H1 (cell line): ENCODE measurements around the gene IL2RA. TPM values are rescaled to one million over a fixed set of nuclear protein-coding genes. Genes with fewer than 3 reads are reported as not detected.

Experiments
- ASH2L ChIP-seq: fragments of 200-600, 300-600 bp; sonication (generic); IDR thresholded peaks from one replicate; pipeline ENCODE4 v1.7.1; 2017; ENCODE audit warnings: low read length
- BCL11A ChIP-seq, 2 experiments: IDR thresholded peaks; one replicate each; pipeline ENCODE4 v1.6.1; 2011; ENCODE audit warnings: low read depth in 2 of 2, low read length in 2 of 2, mild to moderate bottlenecking in 2 of 2
- CEBPB ChIP-seq: IDR thresholded peaks from 2 replicates; pipeline ENCODE4 v1.6.1; 2012; ENCODE audit warnings: low read depth, low read length
- CHD1 ChIP-seq: IDR thresholded peaks from 2 replicates; pipeline ENCODE4 v1.6.1; 2012; ENCODE audit warnings: low read depth, low read length, improper control_type of control experiment
- CHD2 ChIP-seq: IDR thresholded peaks from 2 replicates; pipeline ENCODE4 v1.6.1; 2012; ENCODE audit warnings: low read length, improper control_type of control experiment
- CHD7 ChIP-seq: fragments of 300-600 bp; sonication (generic); IDR thresholded peaks from 2 replicates; pipeline ENCODE4 v1.7.1; 2012; ENCODE audit warnings: low read length, moderate library complexity, mild to moderate bottlenecking, inconsistent platforms; ENCODE audit not compliant: insufficient replicate concordance
- HDAC6 ChIP-seq: IDR thresholded peaks from one replicate; pipeline ENCODE4 v1.7.1; 2012; ENCODE audit warnings: low read depth, mild to moderate bottlenecking, inconsistent platforms, low read length, moderate library complexity
- JUN ChIP-seq: IDR thresholded peaks from 2 replicates; pipeline ENCODE4 v1.6.1; 2011; ENCODE audit warnings: low read depth, mild to moderate bottlenecking, improper control_type of control experiment, low read length
- polyA plus RNA-seq, 7 experiments: library from polyadenylated mRNA; depleted of rRNA in 3 of 7; stranded (reverse) in 5 of 7; unstranded in 2 of 7; fragments of >200 nt in 5 of 7; fragments of 200-250 nt in 2 of 7; gene quantifications; 1 replicate in 5 of 7; 2 replicates in 1 of 7; 4 replicates in 1 of 7; pipeline versions ENCODE4 v1.2.1 to v1.2.3, GENCODE V29; 2011 to 2013; ENCODE audit warnings: missing spikeins in 2 of 7, mixed read lengths in 2 of 7
- total RNA-seq: library from RNA; stranded (reverse); fragmentation: NEBNext Ultra II Directional; extraction: Animal tissue kit (Norgen Biotek cat#: 25700); gene quantifications from 2 replicates; pipeline ENCODE4 v1.2.1, GENCODE V29; 2021
- TF ChIP-seq, protein P1 (sequence below), 3 experiments: IDR thresholded peaks; 1 replicate in 2 of 3; 2 replicates in 1 of 3; pipeline versions ENCODE4 v1.5.1 to v1.6.1; 2011; ENCODE audit warnings: low read length in 3 of 3, mild to moderate bottlenecking in 3 of 3, inconsistent platforms in 2 of 3, low read depth in 1 of 3, moderate library complexity in 1 of 3; ENCODE audit not compliant: insufficient read depth in 1 of 3; ENCODE audit errors: control extremely low read depth in 1 of 3
- TF ChIP-seq, protein P2 (sequence below): IDR thresholded peaks from 2 replicates; pipeline ENCODE4 v1.6.1; 2012; ENCODE audit warnings: inconsistent platforms

Gene IL2RA
- total and polyA plus RNA-seq, 2 of the 8 experiments (the other 6 are each of a cell fraction or from before 2014, with no cell fraction given), result not detected

DNA sequence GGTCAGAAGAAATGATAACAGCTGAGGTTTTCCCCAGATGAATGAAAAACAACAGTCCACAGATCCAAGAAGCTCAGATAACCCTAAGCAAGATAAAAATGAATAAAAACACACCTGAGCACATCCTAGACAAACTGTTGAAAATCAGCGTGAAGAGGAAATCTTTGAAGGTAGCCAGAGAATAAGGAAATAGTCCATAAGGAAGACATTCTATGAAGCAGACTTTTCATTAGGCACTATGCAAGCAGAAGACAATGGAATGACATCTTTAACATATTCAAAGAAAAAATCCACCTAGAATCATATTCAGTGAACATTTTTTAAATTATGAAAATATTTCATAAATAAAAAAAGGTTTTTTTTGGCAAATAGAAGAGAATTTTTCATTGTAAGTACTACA, 69.8 kb downstream of the IL2RA start (continued):
- no peak for TF ChIP-seq CHD7
- TF ChIP-seq, protein P1, sequence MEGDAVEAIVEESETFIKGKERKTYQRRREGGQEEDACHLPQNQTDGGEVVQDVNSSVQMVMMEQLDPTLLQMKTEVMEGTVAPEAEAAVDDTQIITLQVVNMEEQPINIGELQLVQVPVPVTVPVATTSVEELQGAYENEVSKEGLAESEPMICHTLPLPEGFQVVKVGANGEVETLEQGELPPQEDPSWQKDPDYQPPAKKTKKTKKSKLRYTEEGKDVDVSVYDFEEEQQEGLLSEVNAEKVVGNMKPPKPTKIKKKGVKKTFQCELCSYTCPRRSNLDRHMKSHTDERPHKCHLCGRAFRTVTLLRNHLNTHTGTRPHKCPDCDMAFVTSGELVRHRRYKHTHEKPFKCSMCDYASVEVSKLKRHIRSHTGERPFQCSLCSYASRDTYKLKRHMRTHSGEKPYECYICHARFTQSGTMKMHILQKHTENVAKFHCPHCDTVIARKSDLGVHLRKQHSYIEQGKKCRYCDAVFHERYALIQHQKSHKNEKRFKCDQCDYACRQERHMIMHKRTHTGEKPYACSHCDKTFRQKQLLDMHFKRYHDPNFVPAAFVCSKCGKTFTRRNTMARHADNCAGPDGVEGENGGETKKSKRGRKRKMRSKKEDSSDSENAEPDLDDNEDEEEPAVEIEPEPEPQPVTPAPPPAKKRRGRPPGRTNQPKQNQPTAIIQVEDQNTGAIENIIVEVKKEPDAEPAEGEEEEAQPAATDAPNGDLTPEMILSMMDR (IDR thresholded peaks at IDR 0.05; ENCODE audit: control extremely low read depth in 1 of 3, insufficient read depth in 1 of 3, low read depth in 1 of 3, low read length in 3 of 3), result no peak
- TF ChIP-seq CHD2, result no peak
- TF ChIP-seq, protein P2, sequence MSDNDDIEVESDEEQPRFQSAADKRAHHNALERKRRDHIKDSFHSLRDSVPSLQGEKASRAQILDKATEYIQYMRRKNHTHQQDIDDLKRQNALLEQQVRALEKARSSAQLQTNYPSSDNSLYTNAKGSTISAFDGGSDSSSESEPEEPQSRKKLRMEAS, result no peak
- TF ChIP-seq BCL11A (IDR thresholded peaks at IDR 0.05; ENCODE audit: low read depth in 2 of 2, low read length in 2 of 2), result no peak
- no peak for TF ChIP-seq JUN
- no peak for TF ChIP-seq CHD1
- TF ChIP-seq CEBPB, result no peak
- no peak for TF ChIP-seq ASH2L
- TF ChIP-seq HDAC6, result no peak
